ENCODE results near the gene PHF19.

DNA sequence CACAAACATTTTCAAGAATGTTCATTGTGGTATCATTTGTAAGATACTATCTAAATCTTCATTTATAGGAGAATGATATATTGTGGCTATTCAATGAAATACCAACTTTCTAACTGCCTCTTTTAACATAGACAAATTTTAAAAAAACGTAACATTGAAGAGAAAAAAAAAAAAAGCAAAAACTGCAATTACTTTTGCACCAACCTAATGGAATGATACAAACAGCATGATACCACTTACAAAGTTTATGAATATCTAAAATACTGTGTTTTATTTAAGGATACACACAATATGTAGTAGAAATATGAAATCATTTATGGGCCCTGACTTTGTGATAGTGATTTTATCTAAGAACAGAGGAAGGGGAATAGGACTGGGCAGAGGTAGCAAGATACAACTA lies 58.4 kb downstream of the PHF19 start:
- TF ChIP-seq, protein P1, sequence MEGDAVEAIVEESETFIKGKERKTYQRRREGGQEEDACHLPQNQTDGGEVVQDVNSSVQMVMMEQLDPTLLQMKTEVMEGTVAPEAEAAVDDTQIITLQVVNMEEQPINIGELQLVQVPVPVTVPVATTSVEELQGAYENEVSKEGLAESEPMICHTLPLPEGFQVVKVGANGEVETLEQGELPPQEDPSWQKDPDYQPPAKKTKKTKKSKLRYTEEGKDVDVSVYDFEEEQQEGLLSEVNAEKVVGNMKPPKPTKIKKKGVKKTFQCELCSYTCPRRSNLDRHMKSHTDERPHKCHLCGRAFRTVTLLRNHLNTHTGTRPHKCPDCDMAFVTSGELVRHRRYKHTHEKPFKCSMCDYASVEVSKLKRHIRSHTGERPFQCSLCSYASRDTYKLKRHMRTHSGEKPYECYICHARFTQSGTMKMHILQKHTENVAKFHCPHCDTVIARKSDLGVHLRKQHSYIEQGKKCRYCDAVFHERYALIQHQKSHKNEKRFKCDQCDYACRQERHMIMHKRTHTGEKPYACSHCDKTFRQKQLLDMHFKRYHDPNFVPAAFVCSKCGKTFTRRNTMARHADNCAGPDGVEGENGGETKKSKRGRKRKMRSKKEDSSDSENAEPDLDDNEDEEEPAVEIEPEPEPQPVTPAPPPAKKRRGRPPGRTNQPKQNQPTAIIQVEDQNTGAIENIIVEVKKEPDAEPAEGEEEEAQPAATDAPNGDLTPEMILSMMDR (IDR thresholded peaks at IDR 0.05; ENCODE audit: poor library complexity, severe bottlenecking): no peak
- no peak for TF ChIP-seq POLR2AphosphoS5 (IDR thresholded peaks at IDR 0.05)
- no peak for TF ChIP-seq TAF1 (IDR thresholded peaks at IDR 0.05; ENCODE audit: low read depth)
- no peak for TF ChIP-seq SMC3 (conservative IDR thresholded peaks at IDR 0.05; ENCODE audit: poor library complexity)
- TF ChIP-seq RAD21 (conservative IDR thresholded peaks at IDR 0.05): no peak
- TF ChIP-seq EZH2 (IDR thresholded peaks at IDR 0.05; ENCODE audit: borderline replicate concordance, insufficient read depth, low read length, poor library complexity, severe bottlenecking): no peak
- TF ChIP-seq, protein P2, sequence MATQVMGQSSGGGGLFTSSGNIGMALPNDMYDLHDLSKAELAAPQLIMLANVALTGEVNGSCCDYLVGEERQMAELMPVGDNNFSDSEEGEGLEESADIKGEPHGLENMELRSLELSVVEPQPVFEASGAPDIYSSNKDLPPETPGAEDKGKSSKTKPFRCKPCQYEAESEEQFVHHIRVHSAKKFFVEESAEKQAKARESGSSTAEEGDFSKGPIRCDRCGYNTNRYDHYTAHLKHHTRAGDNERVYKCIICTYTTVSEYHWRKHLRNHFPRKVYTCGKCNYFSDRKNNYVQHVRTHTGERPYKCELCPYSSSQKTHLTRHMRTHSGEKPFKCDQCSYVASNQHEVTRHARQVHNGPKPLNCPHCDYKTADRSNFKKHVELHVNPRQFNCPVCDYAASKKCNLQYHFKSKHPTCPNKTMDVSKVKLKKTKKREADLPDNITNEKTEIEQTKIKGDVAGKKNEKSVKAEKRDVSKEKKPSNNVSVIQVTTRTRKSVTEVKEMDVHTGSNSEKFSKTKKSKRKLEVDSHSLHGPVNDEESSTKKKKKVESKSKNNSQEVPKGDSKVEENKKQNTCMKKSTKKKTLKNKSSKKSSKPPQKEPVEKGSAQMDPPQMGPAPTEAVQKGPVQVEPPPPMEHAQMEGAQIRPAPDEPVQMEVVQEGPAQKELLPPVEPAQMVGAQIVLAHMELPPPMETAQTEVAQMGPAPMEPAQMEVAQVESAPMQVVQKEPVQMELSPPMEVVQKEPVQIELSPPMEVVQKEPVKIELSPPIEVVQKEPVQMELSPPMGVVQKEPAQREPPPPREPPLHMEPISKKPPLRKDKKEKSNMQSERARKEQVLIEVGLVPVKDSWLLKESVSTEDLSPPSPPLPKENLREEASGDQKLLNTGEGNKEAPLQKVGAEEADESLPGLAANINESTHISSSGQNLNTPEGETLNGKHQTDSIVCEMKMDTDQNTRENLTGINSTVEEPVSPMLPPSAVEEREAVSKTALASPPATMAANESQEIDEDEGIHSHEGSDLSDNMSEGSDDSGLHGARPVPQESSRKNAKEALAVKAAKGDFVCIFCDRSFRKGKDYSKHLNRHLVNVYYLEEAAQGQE (IDR thresholded peaks at IDR 0.05; ENCODE audit: borderline replicate concordance): no peak

Data from neural cell (in vitro differentiated cells).